ENCODE results near the gene INTS11. TPM values are rescaled to one million over a fixed set of nuclear protein-coding genes. Genes with fewer than 3 reads are reported as not detected.

Gene INTS11
- total RNA-seq, 2 experiments from 2014 or later = 124 to 125 TPM

DNA sequence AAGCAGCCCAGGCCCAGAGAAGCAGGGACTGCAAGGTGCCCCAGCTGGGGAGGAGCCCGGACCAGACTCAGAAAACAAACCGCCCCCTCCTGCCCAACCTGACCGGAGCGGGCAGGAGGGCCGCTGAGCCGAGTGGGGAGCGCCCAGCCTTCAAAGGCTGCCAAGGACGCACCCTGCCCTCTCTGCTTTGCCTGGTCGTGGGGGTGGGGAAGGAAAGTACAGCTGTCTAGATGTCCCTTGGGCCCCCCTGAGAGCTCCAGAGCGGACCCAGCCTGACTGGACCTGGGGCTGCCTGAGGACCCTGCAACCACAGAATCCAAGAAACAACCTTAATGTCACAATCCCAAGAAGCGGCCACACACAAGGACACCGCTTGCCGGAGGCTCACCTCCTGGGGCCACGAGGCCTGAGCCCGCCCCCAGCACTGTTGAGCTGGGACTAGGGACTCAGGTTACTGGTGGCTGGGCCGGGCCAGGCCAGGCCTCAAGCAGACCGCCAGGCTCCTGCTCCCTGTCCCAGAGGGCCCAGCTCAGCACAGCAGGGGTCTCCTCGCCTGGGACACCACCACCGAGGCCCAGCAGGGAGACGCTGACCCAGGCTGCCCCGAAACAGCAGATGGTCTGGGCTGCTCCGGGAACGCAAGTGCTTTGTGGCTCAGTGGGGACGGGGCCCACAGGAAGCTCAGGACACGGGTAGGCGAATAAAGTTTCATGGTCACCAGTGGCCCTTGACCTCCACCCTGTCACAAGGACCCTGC is 23.4 kb upstream of the INTS11 start:
- ChIA-PET CTCF (interaction anchor here (1.0 to 2.1 kb wide), 5 partner anchors 11 to 226 kb away, joined by 3 to 14 read pairs (median 3); partner anchors contain the start of genes AURKAIP1 and CCNL2), POLR2A (interaction anchor here (0.6 to 1.0 kb wide), 2 partner anchors 158 to 210 kb away, joined by 3 to 6 read pairs; no protein-coding TSS in a partner anchor)

DNA sequence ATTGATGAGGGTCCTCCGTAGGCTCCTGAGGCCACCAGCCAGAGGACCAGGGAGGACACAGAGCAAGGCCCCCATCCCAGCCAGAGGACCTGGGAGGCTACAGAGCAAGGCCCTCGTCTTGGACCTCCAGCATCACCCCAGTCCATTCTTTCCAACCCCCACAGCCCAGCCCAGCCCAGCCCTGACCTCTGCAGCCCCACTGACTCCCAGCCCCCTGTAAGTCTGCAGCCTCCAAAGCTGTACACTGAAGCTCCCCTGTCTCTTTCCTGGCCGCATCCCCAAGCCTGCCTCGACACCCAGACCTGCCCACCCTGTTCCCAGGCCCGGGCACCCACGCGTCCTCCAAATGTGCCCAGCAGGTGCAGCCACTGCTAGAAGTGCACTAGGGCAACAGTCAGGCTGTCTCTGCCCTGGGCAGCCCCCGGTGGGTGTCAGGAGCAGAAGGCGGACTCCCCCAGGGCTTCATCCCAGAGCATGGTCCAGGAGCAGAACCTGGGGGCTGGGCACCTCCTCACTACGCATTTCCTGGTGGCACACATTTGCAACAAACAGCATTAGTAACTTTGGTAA is 22.7 kb upstream of the INTS11 start:
- ChIA-PET POLR2A (interaction anchor here (0.6 kb wide), 1 partner anchor 211 kb away, joined by 6 read pairs; no protein-coding TSS in a partner anchor), CTCF (interaction anchor here (1.0 to 2.1 kb wide), 3 partner anchors 25 to 225 kb away, joined by 3 to 14 read pairs (median 3); partner anchors contain the start of gene CCNL2)

- POLR2A ChIA-PET = no interaction called here
These were observed 22.0 kb upstream of the INTS11 start for GRCh38 chr1:1346501-1346890.

GRCh38 chr1:1345860-1346500 is 21.5 kb upstream of the INTS11 start:
- CTCF ChIA-PET = no interaction called here

More at GRCh38 chr1:1346501-1346890, 22.0 kb upstream of the INTS11 start:
- CTCF ChIA-PET = interaction anchor here (1.6 kb wide), 1 partner anchor 224 kb away, joined by 3 read pairs; no protein-coding TSS in a partner anchor

DNA sequence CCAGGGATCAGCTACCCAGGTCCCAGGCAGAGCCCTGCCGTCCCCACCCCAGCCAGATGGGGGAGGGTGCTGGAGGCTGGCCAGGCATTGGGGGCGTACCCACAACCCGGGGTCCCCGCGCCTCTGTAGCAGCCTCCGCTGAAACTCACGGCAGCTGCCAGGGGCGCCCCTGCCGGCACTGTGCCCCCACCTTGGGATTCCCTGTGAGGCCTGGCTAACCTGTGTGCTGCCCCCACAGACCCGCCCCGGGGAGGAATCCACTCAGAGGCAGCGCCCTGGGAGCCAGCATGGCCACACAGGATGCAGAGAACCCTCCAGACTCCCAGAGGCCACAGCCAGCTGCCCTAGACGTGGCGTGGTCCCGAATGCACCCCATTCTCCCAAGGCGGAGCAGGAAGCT is 20.9 kb upstream of the INTS11 start:
- ChIA-PET POLR2A (no interaction called here), CTCF (no interaction called here)

More at GRCh38 chr1:1345860-1346500, 21.5 kb upstream of the INTS11 start:
- POLR2A ChIA-PET = no interaction called here

DNA sequence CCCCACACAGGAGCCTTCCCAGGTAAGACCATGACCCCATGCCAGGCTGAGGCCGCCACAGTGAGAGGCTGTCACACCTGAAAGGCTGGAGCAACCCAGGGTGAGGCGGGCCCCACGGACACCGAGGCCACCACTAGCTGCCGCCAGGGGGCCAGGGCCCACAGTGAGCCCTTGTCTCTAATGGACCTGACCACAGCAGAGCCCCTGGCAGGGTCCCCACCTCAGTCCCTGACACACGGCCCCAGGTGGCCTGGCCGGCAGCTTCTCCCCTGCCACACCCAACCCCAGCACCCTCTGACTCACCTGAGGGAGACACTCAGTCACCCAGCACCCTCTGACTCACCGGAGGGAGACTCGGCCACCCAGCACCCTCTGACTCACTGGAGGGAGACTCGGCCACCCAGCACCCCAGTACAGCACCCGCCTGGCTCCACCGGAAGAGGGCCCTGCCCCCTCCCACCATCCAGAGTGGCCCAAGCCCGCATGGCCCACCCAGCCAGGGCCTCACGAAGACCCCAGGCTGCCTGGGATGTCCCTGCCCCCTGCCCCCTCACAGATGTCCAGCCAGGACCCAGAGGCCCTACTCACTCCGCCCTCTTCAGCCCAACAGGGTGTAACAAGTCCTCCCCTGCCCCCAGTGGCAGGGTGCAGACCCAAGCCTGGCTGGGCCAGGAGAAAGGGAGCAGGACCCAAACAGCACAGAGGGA is 20.3 kb upstream of the INTS11 start:
- POLR2A ChIA-PET = no interaction called here
- CTCF ChIA-PET = interaction anchor here (1.0 kb wide), 1 partner anchor 28 kb away, joined by 4 read pairs; no protein-coding TSS in a partner anchor

DNA sequence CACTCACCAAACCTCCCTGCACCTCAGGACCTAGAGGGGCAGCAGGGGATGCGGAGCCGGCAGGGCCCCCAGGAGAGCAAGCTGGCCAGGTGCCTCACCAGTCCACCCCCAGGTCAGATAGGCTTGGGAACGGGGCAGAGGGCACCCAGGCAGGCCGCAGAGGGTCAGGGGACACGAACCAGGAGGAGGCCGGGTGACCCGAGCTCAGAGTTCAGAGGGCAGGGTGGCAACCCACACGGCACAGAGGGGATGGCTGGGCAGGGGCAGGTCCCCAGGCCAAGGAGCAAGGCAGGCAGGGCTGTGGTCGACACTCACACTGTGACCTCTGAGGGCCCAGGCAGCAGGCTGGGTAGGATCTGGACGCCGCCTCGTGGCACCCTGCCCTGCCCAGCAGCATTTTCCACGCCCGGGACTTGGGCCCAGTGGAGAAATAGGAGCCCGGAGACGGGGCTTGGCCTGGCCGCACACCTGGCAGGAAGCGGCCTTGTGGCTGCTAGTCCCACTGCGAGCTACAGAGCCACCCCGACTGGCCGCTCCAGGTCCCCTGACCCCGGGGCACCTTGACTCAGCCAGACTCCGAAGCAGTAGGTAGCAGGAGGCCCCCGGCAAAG is 19.5 kb upstream of the INTS11 start:
- ChIA-PET CTCF (interaction anchor here (1.0 kb wide), 1 partner anchor 29 kb away, joined by 4 read pairs; no protein-coding TSS in a partner anchor), POLR2A (no interaction called here)

DNA sequence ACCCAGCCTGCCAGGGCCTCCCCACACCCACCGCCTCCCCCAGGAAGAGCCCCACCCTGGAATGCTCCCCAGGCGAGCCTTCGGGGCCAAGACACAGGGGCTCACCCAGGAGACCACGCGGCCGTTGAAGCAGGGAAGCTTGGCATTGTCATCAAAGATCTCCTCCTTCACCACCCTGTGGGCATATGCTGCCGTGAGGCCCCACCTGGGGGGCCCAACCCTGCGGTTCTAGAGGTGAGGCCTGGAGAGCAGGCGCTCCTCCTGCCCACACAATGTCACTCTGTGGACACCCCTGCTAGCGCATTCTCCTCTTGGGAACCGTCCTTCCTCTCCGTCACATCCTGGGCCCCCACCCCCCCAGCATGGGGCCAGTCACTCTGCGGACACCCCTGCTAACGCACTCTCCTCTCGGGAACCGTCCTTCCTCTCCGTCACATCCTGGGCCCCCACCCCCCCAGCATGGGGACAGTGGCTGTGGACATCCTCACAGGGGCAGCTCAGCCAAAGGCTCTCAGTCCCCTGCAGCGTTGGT is 18.2 kb upstream of the INTS11 start:
- POLR2A ChIA-PET = no interaction called here
- CTCF ChIA-PET = no interaction called here

DNA sequence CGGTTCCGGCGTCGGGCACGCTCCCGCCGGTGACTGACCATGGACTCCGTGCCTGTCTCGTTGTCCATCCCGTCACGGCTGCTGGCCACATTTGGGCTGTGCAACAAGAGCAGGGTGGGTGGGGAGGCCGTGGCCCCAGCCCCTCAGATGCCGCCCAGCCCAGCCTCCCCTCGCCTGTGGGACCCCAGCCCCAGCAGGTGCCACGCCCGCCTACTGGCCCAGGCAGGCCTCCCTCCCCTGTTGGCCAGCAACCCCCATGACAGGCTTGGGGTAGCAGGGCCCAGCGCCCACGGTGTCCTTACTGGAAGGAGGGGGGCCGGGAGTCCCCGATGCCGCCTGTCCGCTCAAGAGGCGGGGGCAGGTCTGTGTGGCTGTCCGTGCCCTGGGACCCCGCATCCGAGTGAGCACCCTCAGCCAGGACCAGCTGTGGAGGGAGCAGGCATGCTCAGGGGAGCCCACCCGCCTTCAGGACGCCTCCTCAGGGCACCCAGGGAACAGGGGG is 17.7 kb upstream of the INTS11 start:
- CTCF ChIA-PET = no interaction called here
- POLR2A ChIA-PET = no interaction called here

GRCh38 chr1:1341549-1342021 is 17.1 kb upstream of the INTS11 start:
- ChIA-PET POLR2A (no interaction called here), CTCF (no interaction called here)

DNA sequence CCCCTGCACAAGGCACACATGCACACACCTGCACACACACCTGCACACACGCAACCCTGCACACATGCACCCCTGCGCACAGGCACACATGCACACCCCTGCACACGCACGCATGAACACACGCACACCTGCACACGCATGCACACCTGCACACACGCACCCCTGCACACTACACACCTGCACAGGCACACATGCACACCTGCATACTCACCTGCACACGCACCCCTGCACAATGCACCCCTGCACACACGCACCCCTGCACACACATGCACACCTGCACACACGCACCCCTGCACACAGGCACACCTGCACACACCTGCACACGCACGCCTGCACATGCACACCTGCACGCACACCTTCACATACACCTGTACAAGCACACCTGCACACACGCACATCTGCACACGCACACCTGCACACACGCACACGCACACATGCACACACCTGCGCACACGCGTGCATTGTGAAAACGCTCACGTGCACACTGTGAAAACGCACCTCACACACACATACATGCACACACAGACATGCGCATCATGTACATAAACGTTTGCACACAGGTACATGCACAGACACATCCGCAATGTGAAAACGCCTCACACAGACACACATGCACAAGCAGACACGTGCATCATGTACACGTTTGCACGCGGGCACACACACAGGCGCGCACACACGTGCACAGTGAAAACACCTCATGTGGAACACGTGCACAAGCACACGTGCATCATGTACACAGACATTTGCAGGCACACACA is 16.5 kb upstream of the INTS11 start:
- POLR2A ChIA-PET = no interaction called here
- CTCF ChIA-PET = no interaction called here

GRCh38 chr1:1340185-1340584 is 15.7 kb upstream of the INTS11 start:
- POLR2A ChIA-PET = no interaction called here
- CTCF ChIA-PET = no interaction called here

- POLR2A ChIA-PET = no interaction called here
These were observed 13.8 kb upstream of the INTS11 start for GRCh38 chr1:1338278-1338677.

GRCh38 chr1:1337793-1338147 is 13.3 kb upstream of the INTS11 start:
- POLR2A ChIA-PET = no interaction called here
- CTCF ChIA-PET = no interaction called here

More at GRCh38 chr1:1338278-1338677, 13.8 kb upstream of the INTS11 start:
- CTCF ChIA-PET = no interaction called here

GRCh38 chr1:1336931-1337792 is 12.7 kb upstream of the INTS11 start:
- ChIA-PET CTCF (no interaction called here), POLR2A (no interaction called here)

GRCh38 chr1:1336446-1336845 is 12.0 kb upstream of the INTS11 start:
- POLR2A ChIA-PET = interaction anchor here (0.5 kb wide), 1 partner anchor 66 kb away, joined by 4 read pairs; no protein-coding TSS in a partner anchor
- CTCF ChIA-PET = no interaction called here

DNA sequence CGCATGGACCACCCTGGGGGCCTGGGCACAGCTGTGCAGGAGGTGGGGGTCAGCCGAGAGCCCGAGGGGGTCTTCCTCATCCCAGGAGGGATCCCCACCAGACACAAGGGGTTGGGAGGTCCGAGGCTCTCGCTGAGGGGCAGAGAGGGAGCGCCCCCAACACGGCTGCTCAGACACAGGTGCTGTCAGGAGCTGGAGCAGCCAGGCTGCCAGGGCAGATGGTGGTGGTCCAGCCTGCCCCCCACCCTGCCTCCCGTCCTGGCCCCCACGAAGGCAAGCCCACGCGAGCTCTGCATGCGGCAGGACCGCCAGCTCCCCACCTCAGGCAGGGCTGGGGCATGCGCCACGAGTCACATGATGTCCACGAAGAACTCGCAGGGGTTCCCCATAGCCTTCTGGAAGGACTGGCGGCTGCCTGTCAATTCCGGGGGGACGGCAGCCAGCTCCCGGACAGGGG is 11.4 kb upstream of the INTS11 start:
- POLR2A ChIA-PET = interaction anchor here (0.5 kb wide), 2 partner anchors 67 to 164 kb away, joined by 4 to 5 read pairs; no protein-coding TSS in a partner anchor

More for the DNA sequence above, 11.4 kb upstream of the INTS11 start:
- CTCF ChIA-PET = interaction anchor here (1.0 kb wide), 1 partner anchor 213 kb away, joined by 3 read pairs; no protein-coding TSS in a partner anchor

All from activated CD8-positive, alpha-beta memory T cell treated with anti-CD3 and anti-CD28 coated beads for 36 hours (primary cell).